Activated effector memory CD4-positive, alpha-beta T cell treated with anti-CD3 and anti-CD28 coated beads, Interleukin-2, amount 50 U/mL, for 16 hours (primary cell): ENCODE measurements around the gene FTCD.

Source experiments
- DNase-seq: peaks from one replicate; pipeline ENCODE4 v3.0.0-alpha.2; 2020

FTCD gene

GRCh38 chr21:46121286-46122221 lies 33.8 kb downstream of the FTCD start:
- peak; percentile 57 for DNase-seq

GRCh38 chr21:46120301-46121285 lies 34.8 kb downstream of the FTCD start:
- peak; percentile 50 for DNase-seq

- peak; percentile 58 for DNase-seq
These were observed 35.6 kb downstream of the FTCD start for GRCh38 chr21:46119637-46120271.

GRCh38 chr21:46119144-46119636 lies 36.2 kb downstream of the FTCD start:
- no peak for DNase-seq

- peak; percentile 57 for DNase-seq
These were observed 36.8 kb downstream of the FTCD start for GRCh38 chr21:46118316-46119143.

- no peak for DNase-seq
These were observed 37.6 kb downstream of the FTCD start for GRCh38 chr21:46117586-46118315.

- no peak for DNase-seq
These were observed 38.4 kb downstream of the FTCD start for GRCh38 chr21:46116776-46117585.

GRCh38 chr21:46116189-46116775 lies 39.1 kb downstream of the FTCD start:
- no peak for DNase-seq

GRCh38 chr21:46115441-46116188 lies 39.8 kb downstream of the FTCD start:
- peak; percentile 58 for DNase-seq

- DNase-seq, result no peak
These were observed 40.4 kb downstream of the FTCD start for GRCh38 chr21:46114963-46115362.

- DNase-seq, result no peak
These were observed 41.7 kb downstream of the FTCD start for GRCh38 chr21:46113497-46114176.

- DNase-seq, result no peak
These were observed 42.6 kb downstream of the FTCD start for GRCh38 chr21:46112725-46113215.

- DNase-seq, result no peak
These were observed 43.3 kb downstream of the FTCD start for GRCh38 chr21:46111857-46112724.

- no peak for DNase-seq
These were observed 44.2 kb downstream of the FTCD start for GRCh38 chr21:46111193-46111571.

- DNase-seq, result peak; percentile 59
These were observed 44.7 kb downstream of the FTCD start for GRCh38 chr21:46110499-46111192.
